HAP-1 (cell line): ENCODE results near the gene NMRK1.

ENCODE experiments used
- DNase-seq, 2 experiments: peaks; one replicate each; pipeline ENCODE4 v3.0.0-alpha.2; 2016 to 2020; ENCODE audit warnings: low spot score in 2 of 2
- H3K27me3 ChIP-seq: fragments of 250-450 bp; sonication (Bioruptor Pico); 2 replicates; pipeline ENCODE4 v1.5.1; 2020; ENCODE audit warnings: low read depth, mild to moderate bottlenecking, moderate library complexity
- H3K36me3 ChIP-seq: fragments of 250-450 bp; sonication (Bioruptor Pico); replicated peaks from 2 replicates; pipeline ENCODE4 v1.5.1; 2020; ENCODE audit warnings: mild to moderate bottlenecking
- H3K4me1 ChIP-seq: fragments of 250-450 bp; sonication (Bioruptor Pico); 2 replicates; pipeline ENCODE4 v1.5.1; 2020; ENCODE audit warnings: mild to moderate bottlenecking
- H3K4me3 ChIP-seq: fragments of 250-450 bp; sonication (Bioruptor Pico); 2 replicates; pipeline ENCODE4 v1.5.1; 2020; ENCODE audit warnings: mild to moderate bottlenecking, moderate library complexity
- H3K9me3 ChIP-seq: fragments of 250-450 bp; sonication (Bioruptor Pico); 2 replicates; pipeline ENCODE4 v1.5.1; 2020; ENCODE audit warnings: mild to moderate bottlenecking, moderate library complexity
- in situ Hi-C: fragments of 300-500 bp; cut with MboI; formaldehyde crosslinking; loops from 3 replicates; pipeline ENCODE4 v1.14.3; 2020; ENCODE audit warnings: low sequenced_read_pairs, inconsistent platforms, mixed read lengths

The NMRK1 gene

GRCh38 chr9:75112789-75113188 lies 24.8 kb upstream of the NMRK1 start:
- no peaks in the 10 kb centered on the region for H3K4me1 ChIP-seq
- H3K27me3 ChIP-seq = no peaks in the 10 kb centered on the region
- no peak for DNase-seq
- in situ Hi-C loops = no loop called here
- no peak overlapping the region for H3K4me3 ChIP-seq
- H3K9me3 ChIP-seq = no peaks in the 10 kb centered on the region
- H3K36me3 ChIP-seq = no peaks in the 10 kb centered on the region

- H3K4me3 ChIP-seq = no peak overlapping the region
- in situ Hi-C loops = no loop called here
- no peak for DNase-seq
- H3K9me3 ChIP-seq = no peaks in the 10 kb centered on the region
- H3K36me3 ChIP-seq = no peaks in the 10 kb centered on the region
- no peaks in the 10 kb centered on the region for H3K4me1 ChIP-seq
- no peaks in the 10 kb centered on the region for H3K27me3 ChIP-seq
Observed at GRCh38 chr9:75111019-75111622, 23.2 kb upstream of the NMRK1 start.

DNA sequence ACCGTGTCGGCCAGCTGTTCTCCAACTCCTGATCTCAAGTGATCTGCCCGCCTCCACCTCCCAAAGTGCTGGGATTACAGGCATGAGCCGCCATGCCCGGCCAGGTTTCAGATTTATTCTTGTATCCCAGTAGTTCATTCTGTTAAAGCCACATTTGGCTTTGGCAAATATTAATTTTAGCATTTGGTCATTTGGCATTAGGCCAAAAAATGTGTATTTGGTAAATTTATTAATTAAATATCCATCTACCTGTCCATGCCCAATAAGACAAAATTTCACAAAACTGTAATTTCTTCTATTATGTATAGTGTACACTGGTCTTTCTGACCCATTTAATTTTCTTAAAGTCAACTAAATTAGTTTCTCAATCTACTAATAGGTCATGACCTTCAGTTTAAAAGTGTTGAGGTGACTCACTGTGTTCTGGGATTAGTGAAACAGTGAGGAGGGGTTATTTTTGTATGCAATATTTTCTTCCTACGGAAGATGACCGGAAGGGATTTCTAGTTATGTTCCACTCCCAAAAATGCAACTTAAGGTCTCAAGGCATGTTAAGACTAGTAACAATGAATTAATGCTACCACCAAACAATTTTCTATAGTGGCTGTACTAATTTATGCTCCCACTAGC lies 21.4 kb upstream of the NMRK1 start:
- no peaks in the 10 kb centered on the region for H3K4me1 ChIP-seq
- H3K27me3 ChIP-seq = no peaks in the 10 kb centered on the region
- DNase-seq = no peak
- no peaks in the 10 kb centered on the region for H3K9me3 ChIP-seq
- in situ Hi-C loops = no loop called here
- H3K4me3 ChIP-seq = no peak overlapping the region
- H3K36me3 ChIP-seq = no peaks in the 10 kb centered on the region

GRCh38 chr9:75108571-75108970 lies 20.6 kb upstream of the NMRK1 start:
- DNase-seq = no peak
- Histone ChIP-seq H3K4me1 (no peaks in the 10 kb centered on the region), H3K36me3 (no peaks in the 10 kb centered on the region), H3K9me3 (no peaks in the 10 kb centered on the region), H3K27me3 (no peaks in the 10 kb centered on the region), H3K4me3 (no peak overlapping the region)
- in situ Hi-C loops = no loop called here

DNA sequence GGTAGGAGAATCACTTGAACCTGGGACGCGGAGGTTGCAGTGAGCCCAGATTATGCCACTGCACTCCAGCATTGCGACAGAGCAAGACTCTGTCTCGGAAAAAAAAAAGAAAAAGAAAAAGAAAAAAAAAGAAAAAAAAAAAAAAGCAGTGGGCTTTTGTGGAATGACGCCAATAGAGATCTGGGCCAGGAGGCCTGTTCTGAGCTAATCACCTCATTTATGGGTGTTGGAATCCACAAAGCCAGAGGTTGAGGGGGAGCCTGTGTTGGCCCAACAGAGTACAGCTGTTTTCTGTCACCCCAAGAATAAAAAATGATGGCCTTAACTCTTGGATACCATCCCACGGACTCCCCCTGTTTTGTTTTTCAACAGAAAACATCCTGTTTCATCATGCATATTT lies 18.9 kb upstream of the NMRK1 start:
- in situ Hi-C loops = no loop called here
- H3K27me3 ChIP-seq = no peaks in the 10 kb centered on the region
- no peak for DNase-seq

DNA sequence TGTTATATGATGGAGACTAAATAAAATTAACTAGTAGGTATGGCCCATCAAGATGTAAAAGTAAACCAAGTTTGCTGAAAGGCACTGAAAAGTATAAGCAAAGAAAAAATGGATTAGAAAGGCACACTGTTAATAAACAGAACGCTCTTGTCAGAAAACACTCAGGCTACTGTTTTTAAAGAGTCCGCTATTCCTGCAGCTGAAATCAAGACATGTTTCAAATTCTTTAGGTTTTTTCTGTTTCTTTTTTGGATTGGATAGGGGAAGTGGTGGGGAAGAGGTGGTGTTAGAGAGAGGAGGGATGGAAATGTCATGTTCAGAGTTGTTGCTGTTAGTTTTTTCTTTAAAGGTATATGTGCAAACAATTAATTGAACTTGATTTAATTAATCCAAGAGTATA lies 17.9 kb upstream of the NMRK1 start:
- H3K9me3 ChIP-seq = no peaks in the 10 kb centered on the region
- H3K27me3 ChIP-seq = no peaks in the 10 kb centered on the region
- DNase-seq = no peak
- H3K36me3 ChIP-seq = no peaks in the 10 kb centered on the region
- in situ Hi-C loops = no loop called here
- no peak overlapping the region for H3K4me3 ChIP-seq
- H3K4me1 ChIP-seq = no peaks in the 10 kb centered on the region

More for the DNA sequence above, 18.9 kb upstream of the NMRK1 start:
- Histone ChIP-seq H3K4me3 (no peak overlapping the region), H3K4me1 (no peaks in the 10 kb centered on the region), H3K36me3 (no peaks in the 10 kb centered on the region), H3K9me3 (no peaks in the 10 kb centered on the region)

GRCh38 chr9:75105019-75105540 lies 17.1 kb upstream of the NMRK1 start:
- no peaks in the 10 kb centered on the region for H3K36me3 ChIP-seq
- in situ Hi-C loops = no loop called here
- no peak for DNase-seq
- no peaks in the 10 kb centered on the region for H3K27me3 ChIP-seq
- no peak overlapping the region for H3K4me3 ChIP-seq
- no peaks in the 10 kb centered on the region for H3K9me3 ChIP-seq
- no peaks in the 10 kb centered on the region for H3K4me1 ChIP-seq

GRCh38 chr9:75104607-75105006 lies 16.7 kb upstream of the NMRK1 start:
- Histone ChIP-seq H3K36me3 (no peaks in the 10 kb centered on the region), H3K9me3 (no peaks in the 10 kb centered on the region), H3K4me1 (no peaks in the 10 kb centered on the region), H3K27me3 (no peaks in the 10 kb centered on the region), H3K4me3 (no peak overlapping the region)
- in situ Hi-C loops = no loop called here
- no peak for DNase-seq

DNA sequence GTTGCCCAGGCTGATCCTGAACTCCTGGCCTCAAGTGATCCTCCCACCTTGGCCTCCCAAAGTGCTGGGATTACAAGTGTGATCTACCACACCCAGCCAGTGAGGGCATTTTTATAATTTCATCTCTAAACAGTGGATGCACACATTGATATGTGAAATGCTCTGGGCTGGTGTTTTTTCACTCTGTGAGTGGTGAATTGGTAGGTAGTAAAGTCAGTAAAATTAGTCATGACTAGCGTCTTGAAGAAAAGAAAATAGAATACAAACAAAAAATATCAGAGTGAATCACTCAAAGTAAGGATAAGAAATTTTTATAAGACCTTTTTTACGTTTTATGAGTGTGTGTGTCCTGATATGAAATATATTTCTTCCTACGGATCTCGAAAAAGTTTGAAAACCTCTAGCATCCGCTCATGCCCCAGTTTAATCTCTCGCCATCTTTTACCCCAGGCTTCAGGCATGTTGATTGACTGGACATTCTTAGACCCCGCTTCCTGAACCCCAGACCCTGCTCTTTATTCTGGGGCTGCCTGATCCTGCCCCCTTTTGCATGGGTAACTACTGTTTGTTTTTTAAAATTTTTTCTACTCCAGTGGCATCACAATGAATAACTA lies 14.3 kb upstream of the NMRK1 start:
- Histone ChIP-seq H3K9me3 (no peaks in the 10 kb centered on the region), H3K4me3 (no peak overlapping the region), H3K4me1 (no peaks in the 10 kb centered on the region), H3K27me3 (no peaks in the 10 kb centered on the region), H3K36me3 (no peaks in the 10 kb centered on the region)
- in situ Hi-C loops = no loop called here
- no peak for DNase-seq

DNA sequence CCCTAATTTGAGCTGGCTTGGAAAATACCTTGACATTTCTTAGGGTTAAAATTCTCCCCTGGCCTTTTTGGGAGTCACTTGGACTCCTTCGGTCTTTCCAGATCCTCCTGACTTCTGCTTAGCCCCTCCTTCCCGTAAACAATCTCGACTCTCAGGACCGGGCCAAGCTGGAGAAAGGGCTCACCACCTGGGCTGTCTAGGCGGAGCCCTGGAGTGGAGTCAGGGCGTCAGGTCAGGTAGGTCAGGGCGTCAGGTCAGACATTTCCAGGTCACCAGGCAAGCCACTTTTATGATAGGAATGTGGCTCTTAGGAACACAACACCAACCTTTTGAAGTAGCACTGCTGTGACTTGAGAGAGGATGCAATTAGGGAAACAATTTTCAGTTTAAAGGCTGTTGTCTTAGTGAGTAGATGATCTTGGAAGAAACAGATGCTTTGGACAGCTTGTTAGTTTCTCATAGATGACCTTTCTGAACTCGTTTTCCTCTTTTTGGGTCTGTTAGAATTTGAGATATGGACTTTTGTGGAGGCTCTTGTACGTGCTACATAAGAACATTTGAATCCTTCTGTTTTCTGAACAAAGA lies 13.1 kb upstream of the NMRK1 start:
- Histone ChIP-seq H3K4me1 (no peaks in the 10 kb centered on the region), H3K27me3 (no peaks in the 10 kb centered on the region), H3K4me3 (no peak overlapping the region), H3K36me3 (no peaks in the 10 kb centered on the region), H3K9me3 (no peaks in the 10 kb centered on the region)
- no peak for DNase-seq
- in situ Hi-C loops = no loop called here

DNA sequence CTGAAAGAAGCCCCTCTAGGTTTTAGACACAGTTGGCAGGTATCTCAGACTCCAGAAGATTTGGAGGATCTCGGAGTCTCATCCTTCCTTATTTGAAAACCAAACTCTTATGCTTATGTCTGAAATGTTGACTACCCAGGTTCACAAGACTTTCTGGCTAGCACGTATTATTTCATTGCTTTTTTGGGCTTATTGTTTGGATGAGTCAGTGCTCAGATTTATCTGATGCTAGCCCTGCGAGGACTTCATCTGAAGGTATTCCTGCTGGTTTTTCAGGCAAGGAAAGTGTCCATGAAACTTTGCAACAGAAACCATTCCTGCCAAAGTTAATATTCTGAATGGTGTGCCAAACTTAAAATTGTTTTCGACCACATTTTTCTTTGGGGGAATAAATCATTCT lies 8.8 kb upstream of the NMRK1 start:
- Histone ChIP-seq H3K4me3 (no peak overlapping the region), H3K36me3 (no peaks in the 10 kb centered on the region), H3K4me1 (peaks cover 18% of the 10 kb centered on the region), H3K27me3 (no peaks in the 10 kb centered on the region), H3K9me3 (no peaks in the 10 kb centered on the region)
- in situ Hi-C loops = no loop called here
- DNase-seq = no peak

DNA sequence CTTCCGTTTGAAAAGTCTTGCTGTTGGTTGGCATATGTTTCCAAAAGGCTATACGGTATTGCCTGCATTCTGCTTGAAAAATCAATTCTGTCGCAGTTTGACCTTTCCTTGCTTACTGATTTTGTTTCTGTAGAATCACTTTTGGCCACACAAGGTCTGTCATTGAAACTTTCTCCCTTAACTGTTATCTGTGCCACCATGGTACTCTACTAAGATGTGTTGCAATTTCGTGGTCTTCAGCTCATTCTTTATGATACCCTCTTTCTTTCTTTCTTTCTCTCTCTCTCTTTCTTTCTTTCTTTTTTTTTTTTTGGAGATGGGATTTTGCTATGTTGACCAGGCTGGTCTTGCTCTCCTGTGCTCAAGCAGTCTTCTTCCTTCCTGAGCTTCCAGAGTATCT lies 4.8 kb upstream of the NMRK1 start:
- DNase-seq = no peak
- no peaks in the 10 kb centered on the region for H3K27me3 ChIP-seq
- in situ Hi-C loops = no loop called here
- no peaks in the 10 kb centered on the region for H3K9me3 ChIP-seq
- H3K36me3 ChIP-seq = no peaks in the 10 kb centered on the region
- H3K4me3 ChIP-seq = no peak overlapping the region
- peaks cover 26% of the 10 kb centered on the region for H3K4me1 ChIP-seq

DNA sequence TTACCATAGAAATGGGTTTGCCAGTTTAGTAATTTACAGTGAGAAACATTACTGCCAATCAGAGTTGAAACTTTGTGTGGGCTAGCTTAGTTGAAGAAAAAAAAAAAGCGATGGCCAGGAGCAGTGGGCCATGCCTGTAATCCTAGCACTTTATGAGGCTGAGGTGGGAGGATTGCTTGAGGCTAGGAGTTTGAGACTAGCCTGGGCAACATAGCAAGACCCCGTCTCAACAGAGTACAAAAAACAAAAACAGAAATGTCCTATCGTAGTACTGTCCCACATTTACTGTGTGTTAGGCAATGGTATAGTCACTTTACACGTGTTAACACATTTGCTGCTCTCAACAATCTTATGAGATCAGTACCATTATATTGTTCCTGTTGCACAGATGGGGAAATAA lies 2.6 kb upstream of the NMRK1 start:
- Histone ChIP-seq H3K36me3 (no peaks in the 10 kb centered on the region), H3K4me3 (no peak overlapping the region), H3K27me3 (no peaks in the 10 kb centered on the region), H3K4me1 (peaks cover 28% of the 10 kb centered on the region), H3K9me3 (no peaks in the 10 kb centered on the region)
- no peak for DNase-seq
- in situ Hi-C loops = no loop called here

DNA sequence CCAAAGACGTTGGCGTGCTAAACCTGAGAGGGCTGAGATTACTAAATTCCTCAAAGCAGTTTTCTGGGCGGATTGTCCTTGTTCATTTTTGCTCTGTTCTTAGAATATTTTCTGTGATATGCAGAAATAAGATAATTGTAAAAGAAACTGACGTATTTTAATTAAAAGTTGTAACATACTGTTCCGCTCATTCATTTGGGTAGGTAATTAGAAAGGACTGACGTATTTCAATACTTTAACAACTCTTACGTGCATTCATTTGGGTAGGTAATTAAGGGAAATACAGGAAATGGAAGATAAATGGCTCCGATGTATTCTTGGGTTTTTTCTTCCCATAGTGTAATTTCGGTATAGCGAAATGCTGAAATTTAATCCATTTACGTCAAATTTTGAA lies 1.4 kb upstream of the NMRK1 start:
- in situ Hi-C loops = no loop called here
- peak overlapping the region; percentile 94 for H3K4me3 ChIP-seq
- no peaks in the 10 kb centered on the region for H3K27me3 ChIP-seq
- DNase-seq = no peak
- no peaks in the 10 kb centered on the region for H3K9me3 ChIP-seq
- H3K4me1 ChIP-seq = peaks cover 19% of the 10 kb centered on the region
- H3K36me3 ChIP-seq = no peaks in the 10 kb centered on the region
